HG03060 (cell line): ENCODE results near the gene ABCC2.
A peak's percentile ranks its signal among the peaks of the same experiment; 100 is the strongest.
"Not testable (repeated sequence)": the region's sequence is repeated elsewhere in the genome, so short reads cannot be mapped to it uniquely, and the experiment has no call there.

Source experiments
- ATAC-seq: cut with Tn5 transposase; IDR thresholded peaks from one replicate; pipeline ENCODE4 v1.9.1; 2021; ENCODE audit warnings: low read depth, moderate number of reproducible peaks; ENCODE audit not compliant: unreplicated experiment

Gene ABCC2

GRCh38 chr10:99782447-99783286 is at the start of gene ABCC2:
TSS of gene ABCC2 (plus strand) at chr10:99782640. CDS start at chr10:99782845, 205 bp downstream.
- no peak for ATAC-seq

- no peak for ATAC-seq
Measured at GRCh38 chr10:99733366-99733765, 49.1 kb upstream of the ABCC2 start.

GRCh38 chr10:99734111-99734510 is 48.3 kb upstream of the ABCC2 start:
- not testable (repeated sequence) for ATAC-seq

GRCh38 chr10:99740260-99740659 is 42.2 kb upstream of the ABCC2 start:
- no peak for ATAC-seq

DNA sequence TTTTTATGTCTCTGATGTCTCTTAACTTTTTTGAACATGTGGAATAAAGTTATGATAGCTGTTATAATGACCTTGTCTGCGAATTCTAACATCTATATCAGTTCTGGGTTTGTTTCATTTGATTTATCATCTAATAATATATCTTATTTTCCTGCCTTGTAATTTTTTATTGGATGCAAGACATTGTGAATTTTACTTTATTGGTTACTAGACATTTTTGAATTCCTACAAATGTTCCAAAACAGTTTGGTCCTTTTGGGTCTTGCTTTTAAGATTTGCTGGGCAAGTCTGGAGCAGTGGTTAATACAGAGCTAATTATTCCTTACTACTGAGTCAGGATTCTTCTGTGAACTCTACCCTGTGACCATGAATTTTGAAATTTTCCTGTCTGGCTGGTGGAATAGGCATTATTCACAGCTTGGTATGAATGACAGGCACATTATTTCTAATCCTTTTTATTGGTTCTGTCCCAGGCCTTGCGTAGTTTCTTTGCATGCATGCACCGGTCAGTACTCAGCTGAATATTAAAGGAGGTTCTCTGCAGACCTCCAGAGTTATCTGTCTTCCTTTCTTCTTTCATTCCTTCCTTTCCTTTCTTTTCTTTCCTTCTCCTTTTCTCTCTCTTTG is 41.4 kb upstream of the ABCC2 start:
- ATAC-seq, result no peak

DNA sequence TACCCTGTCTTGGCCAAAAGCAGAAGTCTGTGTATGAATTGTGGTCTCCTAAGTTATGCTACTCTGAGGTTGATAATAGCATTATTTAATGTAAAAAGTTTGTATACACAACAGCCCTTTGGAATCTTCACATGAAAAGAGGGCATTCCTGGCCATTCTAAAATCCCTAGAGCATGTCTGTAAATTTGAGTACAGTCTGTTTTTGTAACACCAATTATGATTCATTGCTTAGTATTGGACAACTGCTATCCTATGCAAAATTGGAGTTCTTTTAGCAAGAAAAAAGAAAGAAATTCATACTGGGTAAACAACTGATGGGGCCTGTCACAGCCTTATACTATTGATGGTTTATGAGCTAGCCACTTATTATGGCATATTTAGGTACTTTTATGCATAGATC is 40.2 kb upstream of the ABCC2 start:
- no peak for ATAC-seq

GRCh38 chr10:99742701-99743100 is 39.7 kb upstream of the ABCC2 start:
- ATAC-seq, result no peak

GRCh38 chr10:99743841-99744240 is 38.6 kb upstream of the ABCC2 start:
- no peak for ATAC-seq

DNA sequence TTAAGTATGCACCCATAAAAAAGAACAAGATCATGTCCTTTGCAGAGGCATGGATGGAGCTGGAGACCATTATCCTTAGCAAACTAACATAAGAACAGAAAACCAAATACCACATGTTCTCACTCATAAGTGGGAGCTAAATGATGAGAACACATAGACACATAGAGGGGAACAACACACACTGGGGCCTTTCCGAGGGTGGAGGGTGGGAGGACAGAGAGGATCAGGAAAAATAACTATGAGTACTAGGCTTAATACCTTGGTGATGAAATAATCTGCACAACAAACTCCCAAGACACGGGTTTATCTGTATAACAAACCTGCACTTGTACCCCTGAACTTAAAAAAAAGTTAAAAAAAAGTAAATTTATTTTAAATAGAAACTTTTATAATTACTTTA is 36.3 kb upstream of the ABCC2 start:
- ATAC-seq, result not testable (repeated sequence)

GRCh38 chr10:99748823-99749451 is 33.5 kb upstream of the ABCC2 start:
- no peak for ATAC-seq

DNA sequence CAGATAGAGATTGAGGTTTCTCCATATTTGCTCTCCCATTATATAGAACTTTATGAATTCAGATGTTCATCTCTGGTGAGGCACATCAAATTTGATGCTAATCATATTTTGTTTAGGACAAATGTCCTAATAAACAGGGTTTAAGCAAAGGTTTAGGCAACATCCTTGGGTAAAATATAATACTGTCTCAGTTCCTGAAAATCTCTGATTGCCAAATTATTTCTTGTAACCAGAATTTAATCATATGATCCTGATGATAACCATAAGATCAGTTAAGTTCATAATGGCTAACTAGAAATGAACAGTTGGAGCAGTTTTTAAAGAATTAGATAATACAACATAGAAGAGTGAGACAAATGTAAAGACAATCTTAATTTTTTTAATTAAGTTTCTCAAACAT is 31.8 kb upstream of the ABCC2 start:
- no peak for ATAC-seq

GRCh38 chr10:99754670-99755069 is 27.8 kb upstream of the ABCC2 start:
- no peak for ATAC-seq

DNA sequence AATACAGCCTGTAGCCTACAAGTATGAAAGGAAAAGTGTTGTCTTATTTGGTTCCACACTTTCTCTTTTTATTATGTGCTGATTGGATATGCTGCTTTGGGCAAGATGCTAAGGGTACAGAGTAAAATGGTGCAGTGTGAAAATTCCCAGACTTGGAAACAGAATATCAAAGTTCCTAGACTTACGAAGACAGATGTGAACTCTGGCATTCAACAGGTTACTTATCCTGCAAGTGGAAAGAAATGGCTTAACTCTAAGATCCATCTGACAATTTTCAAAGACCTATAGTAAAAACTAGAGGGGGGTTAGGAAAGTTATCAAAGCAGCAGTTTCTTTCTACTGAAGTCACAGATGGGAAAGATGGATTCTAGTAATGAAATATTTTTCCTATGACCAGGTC is 26.3 kb upstream of the ABCC2 start:
- no peak for ATAC-seq

DNA sequence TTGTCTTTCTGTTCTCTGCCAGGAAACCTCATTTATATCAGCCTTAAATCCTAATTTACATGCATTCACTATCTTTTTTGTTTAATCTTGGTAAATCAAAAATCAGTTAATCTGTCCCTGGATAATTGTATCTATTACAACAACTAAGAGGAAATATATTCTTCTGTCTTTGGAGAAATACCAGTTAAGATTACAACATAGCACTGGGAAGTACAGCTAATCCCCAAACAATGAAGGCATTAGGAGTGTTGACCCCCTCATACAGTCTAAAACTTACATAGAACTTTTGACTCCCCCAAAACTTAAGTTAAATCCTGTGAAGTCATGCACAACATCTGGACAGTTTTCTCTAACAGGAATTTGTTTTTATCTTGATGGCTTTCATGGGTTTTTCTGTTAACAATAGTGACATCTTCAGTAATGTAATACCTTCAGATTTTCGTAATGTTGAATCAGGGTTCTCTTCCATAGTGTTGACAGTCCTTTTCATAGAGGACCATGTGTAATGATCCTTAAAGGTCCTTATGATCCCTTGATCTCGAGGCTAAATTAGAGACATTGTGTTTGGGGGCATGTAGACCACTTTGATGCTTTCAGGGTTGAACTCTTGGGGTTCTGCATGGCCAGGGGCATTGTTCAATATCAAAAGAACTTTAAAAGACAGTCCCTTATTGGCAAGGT is 24.1 kb upstream of the ABCC2 start:
- ATAC-seq, result no peak

DNA sequence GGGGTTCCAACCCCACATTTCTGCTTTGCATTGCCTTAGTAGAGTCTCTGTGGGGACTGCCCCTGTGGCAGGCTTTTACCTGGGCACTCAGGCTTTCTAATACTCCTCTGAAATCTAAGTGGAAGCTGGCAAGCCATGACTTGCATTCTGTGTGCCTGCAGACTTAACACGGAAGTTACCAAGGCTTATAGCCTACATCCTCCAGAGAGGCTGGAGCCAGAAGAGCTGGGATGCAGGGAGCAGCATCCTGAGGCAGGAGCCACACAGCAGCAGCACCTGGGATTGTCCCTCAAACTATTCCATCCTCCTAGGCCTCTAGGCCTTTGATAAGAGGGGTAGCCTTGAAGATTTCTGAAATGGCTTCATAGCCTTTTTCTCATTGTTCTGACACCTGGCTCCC is 22.1 kb upstream of the ABCC2 start:
- ATAC-seq, result no peak

DNA sequence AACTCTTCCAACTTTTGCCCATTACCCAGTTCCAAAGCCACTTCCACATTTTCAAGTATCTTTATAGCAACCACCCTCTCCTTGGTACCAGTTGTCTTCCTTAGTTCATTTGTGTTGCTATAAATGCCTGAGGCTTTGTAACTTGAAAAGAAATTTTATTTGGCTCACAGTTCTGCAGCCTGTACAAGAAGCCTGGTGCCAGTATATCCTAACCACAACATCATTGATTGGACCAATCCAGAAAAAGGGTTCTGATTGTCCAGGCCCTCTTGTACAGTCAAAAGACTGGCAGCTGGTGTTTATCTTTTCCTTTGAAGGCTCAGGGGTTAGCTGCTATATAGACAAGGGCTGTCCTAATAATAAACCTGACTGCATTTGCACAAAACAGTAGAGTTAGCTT is 21.1 kb upstream of the ABCC2 start:
- no peak for ATAC-seq

- ATAC-seq, result no peak
Measured at GRCh38 chr10:99765672-99766301, 16.7 kb upstream of the ABCC2 start.

GRCh38 chr10:99766302-99766681 is 16.1 kb upstream of the ABCC2 start:
- ATAC-seq, result peak; percentile 69

- ATAC-seq, result no peak
Measured at GRCh38 chr10:99767901-99768300, 14.5 kb upstream of the ABCC2 start.

GRCh38 chr10:99768556-99768955 is 13.9 kb upstream of the ABCC2 start:
- no peak for ATAC-seq

- ATAC-seq, result no peak
Measured at GRCh38 chr10:99769706-99770105, 12.7 kb upstream of the ABCC2 start.
